CD14-positive monocyte (primary cell): ENCODE measurements around the gene FRMD7. TPM values are rescaled to one million over a fixed set of nuclear protein-coding genes. Genes with fewer than 3 reads are reported as not detected.

Experiments
- DNase-seq, 3 donors: peaks; one replicate each; pipeline ENCODE4 v3.0.0-alpha.2; 2011 to 2022
- H2AFZ ChIP-seq: 2 replicates; pipeline ENCODE4 v1.6.0; 2012; ENCODE audit warnings: mild to moderate bottlenecking, low read depth, low read length, inconsistent platforms; ENCODE audit not compliant: insufficient read depth, poor library complexity, severe bottlenecking
- H3K27ac ChIP-seq, 2 donors: 1 replicate in 1 of 2; 2 replicates in 1 of 2; pipeline ENCODE4 v1.5.1; 2012 to 2013; ENCODE audit warnings: low read length in 2 of 2, control low read depth in 1 of 2, inconsistent platforms in 1 of 2, low read depth in 1 of 2, mild to moderate bottlenecking in 1 of 2
- H3K27me3 ChIP-seq, 2 donors: one replicate each; pipeline versions ENCODE4 v1.6.0 to v1.6.1; 2011 to 2013; ENCODE audit warnings: low read length in 2 of 2; ENCODE audit not compliant: control insufficient read depth in 2 of 2, insufficient read depth in 2 of 2
- H3K36me3 ChIP-seq, 2 donors: replicated peaks in 1 of 2; 1 replicate in 1 of 2; 2 replicates in 1 of 2; pipeline versions ENCODE4 v1.5.1 to v1.6.1; 2012 to 2013; ENCODE audit warnings: low read length in 2 of 2, control low read depth in 1 of 2, inconsistent platforms in 1 of 2, mild to moderate bottlenecking in 1 of 2; ENCODE audit not compliant: insufficient read depth in 2 of 2, control insufficient read depth in 1 of 2
- H3K4me1 ChIP-seq, 2 donors: 1 replicate in 1 of 2; 2 replicates in 1 of 2; pipeline versions ENCODE4 v1.5.1 to v1.6.1; 2012 to 2013; ENCODE audit warnings: low read length in 2 of 2, control low read depth in 1 of 2, inconsistent platforms in 1 of 2, mild to moderate bottlenecking in 1 of 2, moderate library complexity in 1 of 2; ENCODE audit not compliant: insufficient read depth in 2 of 2, control insufficient read depth in 1 of 2
- H3K4me2 ChIP-seq: replicated peaks from 2 replicates; pipeline ENCODE3; 2012; ENCODE audit warnings: low read length, moderate library complexity, mild to moderate bottlenecking; ENCODE audit not compliant: poor library complexity, severe bottlenecking; ENCODE audit errors: extremely low read depth
- H3K4me3 ChIP-seq, 3 experiments: fragments of 200-600 bp in 1 of 3; sonication (generic) in 1 of 3; replicated peaks in 1 of 3; 1 replicate in 2 of 3; 2 replicates in 1 of 3; pipeline ENCODE4 v1.5.1; 2011 to 2013; ENCODE audit warnings: low read length in 3 of 3, mild to moderate bottlenecking in 3 of 3, control low read depth in 2 of 3, low read depth in 2 of 3, inconsistent platforms in 1 of 3, moderate library complexity in 1 of 3
- H3K79me2 ChIP-seq: 2 replicates; pipeline ENCODE4 v1.6.0; 2012; ENCODE audit warnings: mild to moderate bottlenecking, control low read depth, inconsistent platforms, low read length, moderate library complexity; ENCODE audit not compliant: insufficient read depth
- H3K9ac ChIP-seq: 2 replicates; pipeline ENCODE4 v1.6.0; 2017; ENCODE audit warnings: low read length, mild to moderate bottlenecking; ENCODE audit not compliant: insufficient read depth, poor library complexity, severe bottlenecking
- H3K9me3 ChIP-seq, 2 donors: replicated peaks in 1 of 2; 1 replicate in 1 of 2; 2 replicates in 1 of 2; pipeline versions ENCODE4 v1.5.1 to v1.6.1; 2012 to 2013; ENCODE audit warnings: low read length in 2 of 2, control low read depth in 1 of 2; ENCODE audit not compliant: control insufficient read depth in 1 of 2, insufficient read depth in 1 of 2
- H4K20me1 ChIP-seq: 2 replicates; pipeline ENCODE4 v1.6.0; 2012; ENCODE audit warnings: mild to moderate bottlenecking, low read length, control low read depth, moderate library complexity; ENCODE audit not compliant: insufficient read depth
- H3K27ac Mint-ChIP-seq, 7 donors: one replicate each; pipeline ENCODE4 v1.8.0; 2020; ENCODE audit warnings: mild to moderate bottlenecking in 7 of 7, mixed read lengths in 7 of 7, moderate library complexity in 6 of 7, inconsistent platforms in 2 of 7
- H3K27me3 Mint-ChIP-seq, 3 donors: one replicate each; pipeline ENCODE4 v1.8.0; 2021 to 2022; ENCODE audit warnings: low read depth in 3 of 3, mild to moderate bottlenecking in 3 of 3, mixed read lengths in 3 of 3, moderate library complexity in 3 of 3, inconsistent platforms in 1 of 3
- H3K36me3 Mint-ChIP-seq, 2 donors: one replicate each; pipeline ENCODE4 v1.8.0; 2020; ENCODE audit warnings: mixed read lengths in 2 of 2, inconsistent platforms in 1 of 2, mild to moderate bottlenecking in 1 of 2
- H3K4me1 Mint-ChIP-seq: one replicate; pipeline ENCODE4 v1.8.0; 2020; ENCODE audit warnings: mild to moderate bottlenecking, mixed read lengths
- H3K4me3 Mint-ChIP-seq, 2 donors: one replicate each; pipeline ENCODE4 v1.8.0; 2020; ENCODE audit warnings: mild to moderate bottlenecking in 2 of 2, mixed read lengths in 2 of 2, moderate library complexity in 1 of 2
- H3K9me3 Mint-ChIP-seq, 7 donors: one replicate each; pipeline ENCODE4 v1.8.0; 2020 to 2022; ENCODE audit warnings: mixed read lengths in 7 of 7, mild to moderate bottlenecking in 6 of 7, moderate library complexity in 6 of 7, inconsistent platforms in 2 of 7
- WGBS: methylation state at CpG from one replicate; pipeline ENCODE4 v1.1.5; 2013; ENCODE audit warnings: missing lambda C conversion rate; ENCODE audit not compliant: insufficient coverage; 5-methylcytosine and 5-hydroxymethylcytosine counted together
- intact Hi-C, 2 donors: fragments of 100-400 bp; cut with micrococcal nuclease; formaldehyde crosslinking; loops; one replicate each; pipeline versions ENCODE4 v1.15.0 to v1.15.1; 2023
- polyA plus RNA-seq, 3 donors: library from polyadenylated mRNA; depleted of rRNA in 1 of 3; unstranded in 2 of 3; stranded (reverse) in 1 of 3; fragments of 300-500 nt in 2 of 3; fragments of >200 nt in 1 of 3; fragmentation: Illumina TruSeq in 2 of 3; gene quantifications; 1 replicate in 2 of 3; 2 replicates in 1 of 3; pipeline ENCODE4 v1.2.3, GENCODE V29; 2012 to 2021
- TF ChIP-seq, protein P1 (sequence below): fragments of 200-600 bp; IDR thresholded peaks from one replicate; pipeline ENCODE4 v1.8.0; 2022; ENCODE audit warnings: antibody characterized with exemption, mild to moderate bottlenecking

The FRMD7 gene
- polyA plus RNA-seq, 3 donors = not detected

DNA sequence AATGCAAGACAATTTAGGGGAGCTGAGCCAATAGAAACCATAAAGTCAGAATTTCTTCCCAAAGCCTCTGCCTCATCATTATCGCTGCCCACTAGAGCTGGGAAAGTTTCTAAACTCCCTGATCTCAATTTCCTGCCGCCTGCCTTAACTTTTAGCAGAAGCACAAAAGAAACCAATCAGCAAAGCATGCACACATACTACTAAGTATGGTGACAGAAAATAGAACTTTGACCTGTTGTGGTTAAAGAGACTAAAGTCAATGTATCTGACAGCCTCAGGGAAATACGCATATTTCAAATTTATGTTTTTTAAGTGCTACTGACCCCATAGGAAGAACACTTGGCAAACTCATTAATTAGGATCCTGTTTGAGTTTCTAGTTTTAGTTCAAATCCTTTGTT, 94.7 kb downstream of the FRMD7 start:
- no peaks in the 10 kb centered on the region for H3K9me3 ChIP-seq

DNA sequence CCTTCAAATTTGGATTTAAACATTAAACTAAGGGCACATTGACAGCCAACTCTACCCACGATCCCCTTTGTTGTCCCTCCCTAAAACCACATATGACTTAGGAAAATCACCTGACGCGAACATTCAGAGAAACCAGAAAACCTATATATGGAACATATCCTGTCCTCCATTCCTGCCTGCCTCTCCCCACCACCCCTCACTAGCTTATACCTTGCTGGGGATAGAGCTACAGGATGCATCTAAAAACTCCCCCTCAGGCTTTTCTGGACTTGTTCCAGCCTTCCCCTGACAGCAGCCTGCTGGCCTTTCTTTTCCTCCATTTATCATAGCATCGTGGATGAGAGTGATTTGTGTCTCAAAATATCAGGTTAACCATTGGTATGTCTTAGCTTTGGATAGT, 96.0 kb downstream of the FRMD7 start:
- Histone ChIP-seq H4K20me1 (peaks cover 20% of the 10 kb centered on the region), H3K9ac (no peak overlapping the region), H3K9me3 (no peaks in the 10 kb centered on the region), H3K4me3 (no peak overlapping the region), H2AFZ (no peak overlapping the region), H3K4me1 (peaks cover 0 to 7% of the 10 kb centered on the region in 2 donors), H3K79me2 (peaks cover 95% of the 10 kb centered on the region), H3K36me3 (no peaks in the 10 kb centered on the region), H3K27me3 (peaks cover 0 to 14% of the 10 kb centered on the region in 2 donors), H3K27ac (no peak overlapping the region), H3K4me2 (no peak overlapping the region)
- Mint-ChIP-seq H3K4me1 (peaks cover 40% of the 10 kb centered on the region), H3K27ac (peak overlapping the region in 1 of 7 donors; percentile 19), H3K36me3 (peaks cover 0 to 11% of the 10 kb centered on the region in 2 donors), H3K27me3 (peaks cover 0 to 14% (median 0%) of the 10 kb centered on the region in 3 donors), H3K9me3 (no peaks in the 10 kb centered on the region), H3K4me3 (no peak overlapping the region)
- no CpG with 5 or more reads among the region's 4 CpGs for WGBS
- TF ChIP-seq, protein P1, sequence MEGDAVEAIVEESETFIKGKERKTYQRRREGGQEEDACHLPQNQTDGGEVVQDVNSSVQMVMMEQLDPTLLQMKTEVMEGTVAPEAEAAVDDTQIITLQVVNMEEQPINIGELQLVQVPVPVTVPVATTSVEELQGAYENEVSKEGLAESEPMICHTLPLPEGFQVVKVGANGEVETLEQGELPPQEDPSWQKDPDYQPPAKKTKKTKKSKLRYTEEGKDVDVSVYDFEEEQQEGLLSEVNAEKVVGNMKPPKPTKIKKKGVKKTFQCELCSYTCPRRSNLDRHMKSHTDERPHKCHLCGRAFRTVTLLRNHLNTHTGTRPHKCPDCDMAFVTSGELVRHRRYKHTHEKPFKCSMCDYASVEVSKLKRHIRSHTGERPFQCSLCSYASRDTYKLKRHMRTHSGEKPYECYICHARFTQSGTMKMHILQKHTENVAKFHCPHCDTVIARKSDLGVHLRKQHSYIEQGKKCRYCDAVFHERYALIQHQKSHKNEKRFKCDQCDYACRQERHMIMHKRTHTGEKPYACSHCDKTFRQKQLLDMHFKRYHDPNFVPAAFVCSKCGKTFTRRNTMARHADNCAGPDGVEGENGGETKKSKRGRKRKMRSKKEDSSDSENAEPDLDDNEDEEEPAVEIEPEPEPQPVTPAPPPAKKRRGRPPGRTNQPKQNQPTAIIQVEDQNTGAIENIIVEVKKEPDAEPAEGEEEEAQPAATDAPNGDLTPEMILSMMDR = no peak
- DNase-seq = no peak
- intact Hi-C loops = no loop called here

More for the DNA sequence above, 94.7 kb downstream of the FRMD7 start:
- Histone ChIP-seq H4K20me1 (peaks cover 20% of the 10 kb centered on the region), H3K79me2 (peaks cover 95% of the 10 kb centered on the region), H3K9ac (no peak overlapping the region), H3K4me1 (peaks cover 0 to 7% of the 10 kb centered on the region in 2 donors), H3K27ac (no peak overlapping the region), H3K4me3 (no peak overlapping the region), H3K4me2 (no peak overlapping the region), H3K27me3 (peaks cover 0 to 13% of the 10 kb centered on the region in 2 donors), H2AFZ (no peak overlapping the region), H3K36me3 (no peaks in the 10 kb centered on the region)
- Mint-ChIP-seq H3K9me3 (no peaks in the 10 kb centered on the region), H3K4me1 (peaks cover 40% of the 10 kb centered on the region), H3K4me3 (no peak overlapping the region), H3K27ac (no peak overlapping the region), H3K36me3 (peaks cover 0 to 7% of the 10 kb centered on the region in 2 donors), H3K27me3 (peaks cover 0 to 16% (median 0%) of the 10 kb centered on the region in 3 donors)
- WGBS = no CpG with 5 or more reads among the region's 3 CpGs
- intact Hi-C loops = no loop called here
- no peak for DNase-seq
- TF ChIP-seq, protein P1 = no peak
